Measurements from ENCODE around the gene CCDC82. TPM values are rescaled to one million over a fixed set of nuclear protein-coding genes. Genes with fewer than 3 reads are reported as not detected.

CCDC82 gene
- total RNA-seq, 1 donor from 2014 or later: 22.2 TPM

GRCh38 chr11:96309643-96310017, 80.1 kb downstream of the CCDC82 start:
- H3K9me3 Mint-ChIP-seq (ENCODE audit: unreplicated experiment): no peaks in the 10 kb centered on the region
- H3K4me1 Mint-ChIP-seq (ENCODE audit: unreplicated experiment): peaks cover 90% of the 10 kb centered on the region
- no peaks in the 10 kb centered on the region for H3K27me3 Mint-ChIP-seq (ENCODE audit: unreplicated experiment)
- peak overlapping the region; percentile 98 for H3K27ac Mint-ChIP-seq (ENCODE audit: unreplicated experiment)
- no peaks in the 10 kb centered on the region for H3K36me3 Mint-ChIP-seq (ENCODE audit: unreplicated experiment)
- no peak for DNase-seq (ENCODE audit: extremely low spot score, unreplicated experiment)
- H3K4me3 Mint-ChIP-seq (ENCODE audit: unreplicated experiment): no peak overlapping the region
- TF ChIP-seq, protein P1, sequence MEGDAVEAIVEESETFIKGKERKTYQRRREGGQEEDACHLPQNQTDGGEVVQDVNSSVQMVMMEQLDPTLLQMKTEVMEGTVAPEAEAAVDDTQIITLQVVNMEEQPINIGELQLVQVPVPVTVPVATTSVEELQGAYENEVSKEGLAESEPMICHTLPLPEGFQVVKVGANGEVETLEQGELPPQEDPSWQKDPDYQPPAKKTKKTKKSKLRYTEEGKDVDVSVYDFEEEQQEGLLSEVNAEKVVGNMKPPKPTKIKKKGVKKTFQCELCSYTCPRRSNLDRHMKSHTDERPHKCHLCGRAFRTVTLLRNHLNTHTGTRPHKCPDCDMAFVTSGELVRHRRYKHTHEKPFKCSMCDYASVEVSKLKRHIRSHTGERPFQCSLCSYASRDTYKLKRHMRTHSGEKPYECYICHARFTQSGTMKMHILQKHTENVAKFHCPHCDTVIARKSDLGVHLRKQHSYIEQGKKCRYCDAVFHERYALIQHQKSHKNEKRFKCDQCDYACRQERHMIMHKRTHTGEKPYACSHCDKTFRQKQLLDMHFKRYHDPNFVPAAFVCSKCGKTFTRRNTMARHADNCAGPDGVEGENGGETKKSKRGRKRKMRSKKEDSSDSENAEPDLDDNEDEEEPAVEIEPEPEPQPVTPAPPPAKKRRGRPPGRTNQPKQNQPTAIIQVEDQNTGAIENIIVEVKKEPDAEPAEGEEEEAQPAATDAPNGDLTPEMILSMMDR (IDR thresholded peaks at IDR 0.05): no peak

- TF ChIP-seq, protein P1 (IDR thresholded peaks at IDR 0.05): no peak
- H3K36me3 Mint-ChIP-seq (ENCODE audit: unreplicated experiment): no peaks in the 10 kb centered on the region
- no peak for DNase-seq (ENCODE audit: extremely low spot score, unreplicated experiment)
- no peak overlapping the region for H3K4me3 Mint-ChIP-seq (ENCODE audit: unreplicated experiment)
- no peaks in the 10 kb centered on the region for H3K27me3 Mint-ChIP-seq (ENCODE audit: unreplicated experiment)
- H3K9me3 Mint-ChIP-seq (ENCODE audit: unreplicated experiment): no peaks in the 10 kb centered on the region
- H3K4me1 Mint-ChIP-seq (ENCODE audit: unreplicated experiment): peaks cover 87% of the 10 kb centered on the region
- peak overlapping the region; percentile 98 for H3K27ac Mint-ChIP-seq (ENCODE audit: unreplicated experiment)
Measured at GRCh38 chr11:96309016-96309642, 80.6 kb downstream of the CCDC82 start.

DNA sequence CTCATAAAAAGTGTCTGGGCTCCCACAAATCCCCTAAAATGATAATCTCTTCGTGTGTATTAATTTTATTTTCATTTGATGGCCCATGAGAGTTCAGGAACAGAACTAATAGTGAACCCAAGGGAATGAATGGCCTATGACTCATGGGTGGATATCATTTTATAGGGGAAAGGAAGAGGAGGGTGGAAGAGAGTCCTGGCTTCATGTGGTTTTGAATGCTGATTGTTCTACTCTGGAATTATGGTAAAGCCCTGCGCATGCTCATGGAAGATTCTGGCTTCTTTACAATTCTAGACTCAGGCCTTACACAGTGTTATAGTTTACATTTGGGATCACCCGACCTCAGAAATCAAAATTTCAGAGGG, 82.0 kb downstream of the CCDC82 start:
- Mint-ChIP-seq H3K4me1 (ENCODE audit: unreplicated experiment) (peaks cover 87% of the 10 kb centered on the region), H3K36me3 (ENCODE audit: unreplicated experiment) (no peaks in the 10 kb centered on the region), H3K4me3 (ENCODE audit: unreplicated experiment) (peak overlapping the region; percentile 69), H3K27me3 (ENCODE audit: unreplicated experiment) (no peaks in the 10 kb centered on the region), H3K9me3 (ENCODE audit: unreplicated experiment) (no peaks in the 10 kb centered on the region), H3K27ac (ENCODE audit: unreplicated experiment) (peak overlapping the region; percentile 98)
- TF ChIP-seq, protein P1 (IDR thresholded peaks at IDR 0.05): no peak
- no peak for DNase-seq (ENCODE audit: extremely low spot score, unreplicated experiment)

DNA sequence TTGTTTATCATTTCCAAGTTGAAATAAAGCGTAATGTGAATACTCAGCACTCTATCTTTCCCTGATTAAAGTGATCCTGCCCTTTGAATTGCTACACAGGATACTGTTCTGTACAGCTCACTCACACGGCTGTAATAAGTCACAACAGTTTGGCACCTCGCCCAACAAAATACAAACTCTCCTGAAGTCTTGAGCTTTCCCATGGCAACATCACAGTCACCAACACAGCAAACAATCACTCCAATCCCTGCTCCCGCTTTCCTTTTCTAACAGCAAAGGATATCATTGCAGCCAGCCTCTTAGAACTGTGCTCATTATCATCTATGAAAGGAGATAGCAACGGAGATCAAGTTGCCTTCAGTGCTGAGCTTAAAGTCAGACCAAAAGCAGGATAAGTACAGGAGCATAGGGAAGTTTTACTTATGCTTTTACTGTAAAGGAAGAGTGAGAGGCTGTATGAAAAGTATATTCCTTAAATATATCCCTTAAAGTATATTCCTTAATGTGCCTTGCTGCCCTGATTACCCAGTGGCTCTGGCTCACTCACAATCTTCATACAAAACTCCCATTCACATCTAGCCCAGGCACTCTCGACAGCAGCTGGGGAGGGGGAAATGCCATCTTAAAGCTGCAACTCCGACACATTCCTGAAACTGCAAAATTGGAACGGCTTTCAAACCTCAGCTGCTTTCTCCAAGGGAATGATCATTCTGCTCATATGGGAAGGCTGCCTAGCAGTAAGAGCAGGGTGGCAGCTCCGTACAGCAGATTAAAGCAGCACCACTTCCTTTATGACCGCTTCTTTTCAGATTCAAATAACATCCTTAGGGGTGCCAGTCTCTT, 82.6 kb downstream of the CCDC82 start:
- H3K27me3 Mint-ChIP-seq (ENCODE audit: unreplicated experiment): no peaks in the 10 kb centered on the region
- peaks cover 87% of the 10 kb centered on the region for H3K4me1 Mint-ChIP-seq (ENCODE audit: unreplicated experiment)
- peak; percentile 94 for DNase-seq (ENCODE audit: extremely low spot score, unreplicated experiment)
- peak overlapping the region; percentile 69 for H3K4me3 Mint-ChIP-seq (ENCODE audit: unreplicated experiment)
- TF ChIP-seq, protein P1 (IDR thresholded peaks at IDR 0.05): no peak
- no peaks in the 10 kb centered on the region for H3K9me3 Mint-ChIP-seq (ENCODE audit: unreplicated experiment)
- H3K36me3 Mint-ChIP-seq (ENCODE audit: unreplicated experiment): no peaks in the 10 kb centered on the region
- H3K27ac Mint-ChIP-seq (ENCODE audit: unreplicated experiment): peak overlapping the region; percentile 98

DNA sequence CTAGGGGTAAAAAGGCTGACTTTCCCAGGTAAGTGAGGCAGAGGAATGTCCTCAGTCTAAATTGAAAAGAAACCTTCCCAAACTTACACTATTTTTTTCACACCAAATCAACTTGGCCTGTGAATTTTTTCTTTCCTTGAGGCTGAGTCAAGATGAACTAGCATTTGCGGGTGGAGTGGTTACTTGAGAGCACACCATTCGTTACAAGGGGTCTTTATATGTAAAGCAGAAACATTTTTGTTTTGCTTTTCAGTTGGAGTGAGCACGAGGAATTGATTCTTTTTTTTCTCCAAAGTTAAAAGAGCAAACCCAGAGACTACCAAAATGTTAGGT, 83.1 kb downstream of the CCDC82 start:
- no peaks in the 10 kb centered on the region for H3K27me3 Mint-ChIP-seq (ENCODE audit: unreplicated experiment)
- peak overlapping the region; percentile 98 for H3K27ac Mint-ChIP-seq (ENCODE audit: unreplicated experiment)
- H3K9me3 Mint-ChIP-seq (ENCODE audit: unreplicated experiment): no peaks in the 10 kb centered on the region
- TF ChIP-seq, protein P1 (IDR thresholded peaks at IDR 0.05): no peak
- H3K4me3 Mint-ChIP-seq (ENCODE audit: unreplicated experiment): peak overlapping the region; percentile 69
- DNase-seq (ENCODE audit: extremely low spot score, unreplicated experiment): no peak
- H3K36me3 Mint-ChIP-seq (ENCODE audit: unreplicated experiment): no peaks in the 10 kb centered on the region
- H3K4me1 Mint-ChIP-seq (ENCODE audit: unreplicated experiment): peaks cover 85% of the 10 kb centered on the region

Measured in osteocyte (in vitro differentiated cells).